Measurements from ENCODE around the gene CCDC92B.
A peak's percentile ranks its signal among the peaks of the same experiment; 100 is the strongest.

The CCDC92B gene

GRCh38 chr17:2780931-2781454 lies 31.5 kb upstream of the CCDC92B start:
- no peak overlapping the region for H3K27ac Mint-ChIP-seq
- H3K9me3 Mint-ChIP-seq, result no peaks in the 10 kb centered on the region
- no peak overlapping the region for H3K4me3 Mint-ChIP-seq
- no peaks in the 10 kb centered on the region for H3K36me3 Mint-ChIP-seq (ENCODE audit: low read depth)
- H3K4me1 Mint-ChIP-seq, result no peaks in the 10 kb centered on the region
- H3K27me3 Mint-ChIP-seq (ENCODE audit: low read depth), result peaks cover 40% of the 10 kb centered on the region
- TF ChIP-seq, protein P1, sequence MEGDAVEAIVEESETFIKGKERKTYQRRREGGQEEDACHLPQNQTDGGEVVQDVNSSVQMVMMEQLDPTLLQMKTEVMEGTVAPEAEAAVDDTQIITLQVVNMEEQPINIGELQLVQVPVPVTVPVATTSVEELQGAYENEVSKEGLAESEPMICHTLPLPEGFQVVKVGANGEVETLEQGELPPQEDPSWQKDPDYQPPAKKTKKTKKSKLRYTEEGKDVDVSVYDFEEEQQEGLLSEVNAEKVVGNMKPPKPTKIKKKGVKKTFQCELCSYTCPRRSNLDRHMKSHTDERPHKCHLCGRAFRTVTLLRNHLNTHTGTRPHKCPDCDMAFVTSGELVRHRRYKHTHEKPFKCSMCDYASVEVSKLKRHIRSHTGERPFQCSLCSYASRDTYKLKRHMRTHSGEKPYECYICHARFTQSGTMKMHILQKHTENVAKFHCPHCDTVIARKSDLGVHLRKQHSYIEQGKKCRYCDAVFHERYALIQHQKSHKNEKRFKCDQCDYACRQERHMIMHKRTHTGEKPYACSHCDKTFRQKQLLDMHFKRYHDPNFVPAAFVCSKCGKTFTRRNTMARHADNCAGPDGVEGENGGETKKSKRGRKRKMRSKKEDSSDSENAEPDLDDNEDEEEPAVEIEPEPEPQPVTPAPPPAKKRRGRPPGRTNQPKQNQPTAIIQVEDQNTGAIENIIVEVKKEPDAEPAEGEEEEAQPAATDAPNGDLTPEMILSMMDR (IDR thresholded peaks at IDR 0.05; ENCODE audit: unreplicated experiment in 3 of 3), result no peak

DNA sequence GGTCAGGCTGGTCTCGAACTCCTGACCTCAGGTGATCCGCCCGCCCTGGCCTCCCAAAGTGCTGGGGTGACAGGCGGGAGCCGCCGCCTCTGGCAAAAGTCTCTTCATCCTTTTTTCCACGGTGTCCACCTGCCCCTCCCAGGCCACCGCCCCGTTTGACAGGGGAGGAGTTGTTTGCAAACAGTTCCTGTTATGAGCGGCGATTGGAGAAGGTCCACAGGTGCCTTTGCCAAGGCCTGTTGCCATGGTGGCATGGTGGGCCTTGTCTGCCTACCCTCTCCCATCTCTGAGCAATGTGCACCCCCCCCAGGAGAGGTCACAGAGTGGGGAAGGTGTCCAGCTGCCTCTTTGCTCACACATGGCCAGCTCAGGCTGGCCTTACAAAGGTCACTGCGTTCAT lies 30.8 kb upstream of the CCDC92B start:
- Mint-ChIP-seq H3K9me3 (no peaks in the 10 kb centered on the region), H3K36me3 (ENCODE audit: low read depth) (no peaks in the 10 kb centered on the region), H3K27me3 (ENCODE audit: low read depth) (peaks cover 47% of the 10 kb centered on the region), H3K4me3 (no peak overlapping the region), H3K27ac (no peak overlapping the region), H3K4me1 (no peaks in the 10 kb centered on the region)
- TF ChIP-seq, protein P1 (IDR thresholded peaks at IDR 0.05; ENCODE audit: unreplicated experiment in 3 of 3), result no peak

- TF ChIP-seq, protein P1 (IDR thresholded peaks at IDR 0.05; ENCODE audit: unreplicated experiment in 3 of 3), result no peak
- no peak overlapping the region for H3K4me3 Mint-ChIP-seq
- H3K36me3 Mint-ChIP-seq (ENCODE audit: low read depth), result no peaks in the 10 kb centered on the region
- no peaks in the 10 kb centered on the region for H3K9me3 Mint-ChIP-seq
- no peak overlapping the region for H3K27ac Mint-ChIP-seq
- H3K27me3 Mint-ChIP-seq (ENCODE audit: low read depth), result peaks cover 49% of the 10 kb centered on the region
- no peaks in the 10 kb centered on the region for H3K4me1 Mint-ChIP-seq
Observed at GRCh38 chr17:2779545-2779944, 30.1 kb upstream of the CCDC92B start.

- peaks cover 58% of the 10 kb centered on the region for H3K27me3 Mint-ChIP-seq (ENCODE audit: low read depth)
- no peaks in the 10 kb centered on the region for H3K9me3 Mint-ChIP-seq
- H3K36me3 Mint-ChIP-seq (ENCODE audit: low read depth), result no peaks in the 10 kb centered on the region
- H3K4me3 Mint-ChIP-seq, result peak overlapping the region in 2 of 3 experiments; percentile 8 to 32
- no peaks in the 10 kb centered on the region for H3K4me1 Mint-ChIP-seq
- H3K27ac Mint-ChIP-seq, result no peak overlapping the region
- TF ChIP-seq, protein P1 (IDR thresholded peaks at IDR 0.05; ENCODE audit: unreplicated experiment in 3 of 3), result no peak
Observed at GRCh38 chr17:2778489-2778888, 29.0 kb upstream of the CCDC92B start.

DNA sequence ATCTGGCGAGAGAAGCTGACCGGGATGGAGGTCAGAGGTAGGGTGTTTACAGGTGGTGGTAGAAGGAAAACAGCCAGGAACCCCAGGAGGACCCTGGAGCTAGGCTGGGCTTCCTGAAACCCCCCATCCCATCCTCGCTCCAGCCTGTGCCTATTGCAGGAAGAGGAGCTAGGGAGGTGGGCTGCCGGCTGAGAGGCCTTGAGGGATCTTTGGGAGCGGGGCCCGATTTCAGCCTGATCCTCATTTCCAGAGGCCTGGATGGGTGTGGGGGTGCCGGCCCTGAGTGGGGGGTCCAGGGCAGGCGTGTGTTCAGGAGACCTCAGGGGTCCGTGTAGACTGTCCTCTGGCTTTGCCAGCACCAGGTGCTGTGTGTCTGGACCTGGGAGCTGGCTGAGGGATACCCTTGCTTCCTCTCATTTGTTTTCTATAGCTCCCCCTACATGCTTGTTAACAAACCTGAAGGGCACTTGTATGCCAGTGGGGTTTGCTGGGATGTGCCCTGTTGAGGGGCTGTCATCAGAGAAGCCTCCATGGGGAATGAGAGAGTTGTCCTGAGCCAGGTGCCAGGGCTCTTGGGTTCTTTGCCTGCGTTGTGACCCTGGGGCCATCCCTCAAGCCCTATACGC lies 27.9 kb upstream of the CCDC92B start:
- no peak overlapping the region for H3K27ac Mint-ChIP-seq
- no peaks in the 10 kb centered on the region for H3K36me3 Mint-ChIP-seq (ENCODE audit: low read depth)
- TF ChIP-seq, protein P1 (IDR thresholded peaks at IDR 0.05; ENCODE audit: unreplicated experiment in 3 of 3), result no peak
- H3K4me1 Mint-ChIP-seq, result no peaks in the 10 kb centered on the region
- H3K4me3 Mint-ChIP-seq, result peak overlapping the region; percentile 77 to 86 (median 78)
- no peaks in the 10 kb centered on the region for H3K9me3 Mint-ChIP-seq
- H3K27me3 Mint-ChIP-seq (ENCODE audit: low read depth), result peaks cover 64% of the 10 kb centered on the region

Data from nephron (organoid).